ENCODE data around the gene OR56A1. TPM values are rescaled to one million over a fixed set of nuclear protein-coding genes. Genes with fewer than 3 reads are reported as not detected.

The OR56A1 gene
- total and polyA plus RNA-seq, 2 of the 13 experiments (the other 11 are each of a cell fraction or from before 2014, with no cell fraction given): not detected

- no peak for FAIRE-seq
- H3K27ac ChIP-seq (ENCODE audit: extremely low read length, insufficient read depth, low read length): no peak overlapping the region
- H3K4me2 ChIP-seq (ENCODE audit: low read depth, low read length): no peak overlapping the region
- no peak for DNase-seq (ENCODE audit: low spot score)
- 4% methylated on average over 4 of the region's 4 CpGs for WGBS (ENCODE audit: low lambda C conversion rate)
- no TSS peak for BruUV-seq (replicated peaks)
- H4K20me1 ChIP-seq (ENCODE audit: insufficient read depth, low read length): no peaks in the 10 kb centered on the region
- intact Hi-C loops (cut with micrococcal nuclease; ENCODE audit: unreplicated experiment): no loop called here
- in situ Hi-C loops (cut with HindIII; ENCODE audit: extremely low pct_ligation_motif_present, low pct_unique_long_range_greater_than_20kb): no loop called here
- H3K4me3 ChIP-seq (replicated peaks in 1 of 3; ENCODE audit: insufficient read depth in 1 of 3, low read depth in 2 of 3, low read length in 3 of 3): no peak overlapping the region
- H2AFZ ChIP-seq (ENCODE audit: low read length): no peak overlapping the region
- ATAC-seq: no peak
- no peak overlapping the region for H3K9ac ChIP-seq (ENCODE audit: insufficient read depth, low read depth, low read length)
- no peaks in the 10 kb centered on the region for H3K36me3 ChIP-seq (replicated peaks in 1 of 2; ENCODE audit: control insufficient read depth in 1 of 2, insufficient read depth in 2 of 2, low read length in 2 of 2)
- no peaks in the 10 kb centered on the region for H3K79me2 ChIP-seq (ENCODE audit: insufficient read depth, low read length)
- H3K4me1 ChIP-seq (ENCODE audit: insufficient read depth, low read length): no peaks in the 10 kb centered on the region
- H3K27me3 ChIP-seq (ENCODE audit: control insufficient read depth in 1 of 2, insufficient read depth in 2 of 2, low read length in 2 of 2): no peaks in the 10 kb centered on the region
- H3K9me3 ChIP-seq (ENCODE audit: low read length): no peaks in the 10 kb centered on the region
- ChIA-PET CTCF (ENCODE audit: low intra/inter-chr PET ratio, low total read pairs) (no interaction called here), POLR2A (no interaction called here)
- no peak for TF ChIP-seq THAP11 (CRISPR knock-in tag; IDR thresholded peaks at IDR 0.05)
- TF ChIP-seq GATAD2A (CRISPR knock-in tag; IDR thresholded peaks at IDR 0.05): no peak
- TF ChIP-seq NFE2L2 (IDR thresholded peaks at IDR 0.05; ENCODE audit: low read length): no peak
- TF ChIP-seq NCOA5 (CRISPR knock-in tag; IDR thresholded peaks at IDR 0.05): no peak
- TF ChIP-seq FOXP1 (IDR thresholded peaks at IDR 0.05): no peak
- TF ChIP-seq FOXP1 (CRISPR knock-in tag; IDR thresholded peaks at IDR 0.05): no peak
- TF ChIP-seq TFAP4 (IDR thresholded peaks at IDR 0.05; ENCODE audit: borderline replicate concordance, low read depth): no peak
- no peak for TF ChIP-seq ZNF83 (CRISPR knock-in tag; IDR thresholded peaks at IDR 0.05; ENCODE audit: borderline replicate concordance)
- no peak for TF ChIP-seq ZBTB4 (CRISPR knock-in tag; IDR thresholded peaks at IDR 0.05; ENCODE audit: borderline replicate concordance)
- no peak for TF ChIP-seq ZNF777 (CRISPR knock-in tag; IDR thresholded peaks at IDR 0.05)
- TF ChIP-seq ZNF644 (CRISPR knock-in tag; IDR thresholded peaks at IDR 0.05; ENCODE audit: low read depth): no peak
- TF ChIP-seq ZNF512 (CRISPR knock-in tag; IDR thresholded peaks at IDR 0.05): no peak
- TF ChIP-seq ZNF788 (CRISPR knock-in tag; IDR thresholded peaks at IDR 0.05; ENCODE audit: borderline replicate concordance): no peak
- TF ChIP-seq ZMYM3 (CRISPR knock-in tag; IDR thresholded peaks at IDR 0.05): no peak
- TF ChIP-seq PRDM10 (CRISPR knock-in tag; IDR thresholded peaks at IDR 0.05; ENCODE audit: low read depth): no peak
Measured at GRCh38 chr11:6067502-6067901, 36.9 kb upstream of the OR56A1 start.

All from HepG2 (cell line).